ENCODE data around the gene AP1S2. TPM values are rescaled to one million over a fixed set of nuclear protein-coding genes. Genes with fewer than 3 reads are reported as not detected.

Gene AP1S2
- total RNA-seq, 2 donors from 2014 or later: 133 to 220 TPM

GRCh38 chrX:15877380-15877779, 22.8 kb upstream of the AP1S2 start:
- Mint-ChIP-seq H3K27ac (no peak overlapping the region), H3K36me3 (ENCODE audit: low read depth) (peaks cover 6% of the 10 kb centered on the region), H3K9me3 (peaks cover 30% of the 10 kb centered on the region), H3K4me3 (no peak overlapping the region), H3K4me1 (peaks cover 10% of the 10 kb centered on the region), H3K27me3 (ENCODE audit: insufficient read depth) (peaks cover 14% of the 10 kb centered on the region)
- WGBS, 2 experiments (ENCODE audit: insufficient coverage in 1 of 2, insufficient read length in 1 of 2): 94 to 100% methylated on average over 1 to 4 of the region's 4 CpGs
- H3K27me3 ChIP-seq (ENCODE audit: control insufficient read depth, insufficient read depth, low read length, poor library complexity, severe bottlenecking): no peaks in the 10 kb centered on the region
- H3K9me3 ChIP-seq (ENCODE audit: control insufficient read depth, low read length): no peaks in the 10 kb centered on the region
- TF ChIP-seq, protein P1, sequence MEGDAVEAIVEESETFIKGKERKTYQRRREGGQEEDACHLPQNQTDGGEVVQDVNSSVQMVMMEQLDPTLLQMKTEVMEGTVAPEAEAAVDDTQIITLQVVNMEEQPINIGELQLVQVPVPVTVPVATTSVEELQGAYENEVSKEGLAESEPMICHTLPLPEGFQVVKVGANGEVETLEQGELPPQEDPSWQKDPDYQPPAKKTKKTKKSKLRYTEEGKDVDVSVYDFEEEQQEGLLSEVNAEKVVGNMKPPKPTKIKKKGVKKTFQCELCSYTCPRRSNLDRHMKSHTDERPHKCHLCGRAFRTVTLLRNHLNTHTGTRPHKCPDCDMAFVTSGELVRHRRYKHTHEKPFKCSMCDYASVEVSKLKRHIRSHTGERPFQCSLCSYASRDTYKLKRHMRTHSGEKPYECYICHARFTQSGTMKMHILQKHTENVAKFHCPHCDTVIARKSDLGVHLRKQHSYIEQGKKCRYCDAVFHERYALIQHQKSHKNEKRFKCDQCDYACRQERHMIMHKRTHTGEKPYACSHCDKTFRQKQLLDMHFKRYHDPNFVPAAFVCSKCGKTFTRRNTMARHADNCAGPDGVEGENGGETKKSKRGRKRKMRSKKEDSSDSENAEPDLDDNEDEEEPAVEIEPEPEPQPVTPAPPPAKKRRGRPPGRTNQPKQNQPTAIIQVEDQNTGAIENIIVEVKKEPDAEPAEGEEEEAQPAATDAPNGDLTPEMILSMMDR (conservative IDR thresholded peaks at IDR 0.05): no peak
- no peak overlapping the region for H3K27ac ChIP-seq (ENCODE audit: low read depth, low read length)
- DNase-seq: no peak
- no peak overlapping the region for H3K4me3 ChIP-seq (ENCODE audit: low read length)
- H3K9ac ChIP-seq (ENCODE audit: extremely low read depth, low read length, poor library complexity, severe bottlenecking): no peak overlapping the region
- no peaks in the 10 kb centered on the region for H3K4me1 ChIP-seq (ENCODE audit: control insufficient read depth, insufficient read depth, low read length)
- no peaks in the 10 kb centered on the region for H3K36me3 ChIP-seq (ENCODE audit: control insufficient read depth, insufficient read depth, low read length)

- H3K4me1 Mint-ChIP-seq: peaks cover 10% of the 10 kb centered on the region
These were observed 20.1 kb upstream of the AP1S2 start for GRCh38 chrX:15874672-15875071.

GRCh38 chrX:15873566-15873965, 19.0 kb upstream of the AP1S2 start:
- H3K36me3 Mint-ChIP-seq (ENCODE audit: low read depth): no peaks in the 10 kb centered on the region
- peaks cover 16% of the 10 kb centered on the region for H3K27me3 Mint-ChIP-seq (ENCODE audit: insufficient read depth)
- no peaks in the 10 kb centered on the region for H3K4me1 ChIP-seq (ENCODE audit: control insufficient read depth, insufficient read depth, low read length)

More at GRCh38 chrX:15874672-15875071, 20.1 kb upstream of the AP1S2 start:
- no peak overlapping the region for H3K4me3 Mint-ChIP-seq
- no peak overlapping the region for H3K9ac ChIP-seq (ENCODE audit: extremely low read depth, low read length, poor library complexity, severe bottlenecking)
- 30% methylated on average over 2 of the region's 3 CpGs; no CpG with 5 or more reads in 1 of the 2 experiments for WGBS, 2 experiments (ENCODE audit: insufficient coverage in 1 of 2, insufficient read length in 1 of 2)
- TF ChIP-seq, protein P1 (conservative IDR thresholded peaks at IDR 0.05): no peak
- H3K27me3 Mint-ChIP-seq (ENCODE audit: insufficient read depth): peaks cover 13% of the 10 kb centered on the region
- no peaks in the 10 kb centered on the region for H3K27me3 ChIP-seq (ENCODE audit: control insufficient read depth, insufficient read depth, low read length, poor library complexity, severe bottlenecking)
- no peaks in the 10 kb centered on the region for H3K36me3 ChIP-seq (ENCODE audit: control insufficient read depth, insufficient read depth, low read length)
- H3K36me3 Mint-ChIP-seq (ENCODE audit: low read depth): no peaks in the 10 kb centered on the region
- no peak overlapping the region for H3K27ac ChIP-seq (ENCODE audit: low read depth, low read length)
- no peaks in the 10 kb centered on the region for H3K9me3 ChIP-seq (ENCODE audit: control insufficient read depth, low read length)
- peaks cover 20% of the 10 kb centered on the region for H3K9me3 Mint-ChIP-seq
- no peaks in the 10 kb centered on the region for H3K4me1 ChIP-seq (ENCODE audit: control insufficient read depth, insufficient read depth, low read length)
- no peak overlapping the region for H3K27ac Mint-ChIP-seq
- H3K4me3 ChIP-seq (ENCODE audit: low read length): no peak overlapping the region
- no peak for DNase-seq

More at GRCh38 chrX:15873566-15873965, 19.0 kb upstream of the AP1S2 start:
- TF ChIP-seq, protein P1 (conservative IDR thresholded peaks at IDR 0.05): no peak
- no peak for DNase-seq
- H3K9me3 ChIP-seq (ENCODE audit: control insufficient read depth, low read length): no peaks in the 10 kb centered on the region
- no peak overlapping the region for H3K27ac ChIP-seq (ENCODE audit: low read depth, low read length)
- WGBS, 2 experiments (ENCODE audit: insufficient coverage in 1 of 2, insufficient read length in 1 of 2): 96 to 100% methylated on average over 1 to 4 of the region's 4 CpGs
- Mint-ChIP-seq H3K4me1 (peaks cover 10% of the 10 kb centered on the region), H3K27ac (no peak overlapping the region), H3K9me3 (peaks cover 8% of the 10 kb centered on the region), H3K4me3 (no peak overlapping the region)
- no peaks in the 10 kb centered on the region for H3K36me3 ChIP-seq (ENCODE audit: control insufficient read depth, insufficient read depth, low read length)
- H3K9ac ChIP-seq (ENCODE audit: extremely low read depth, low read length, poor library complexity, severe bottlenecking): no peak overlapping the region
- H3K27me3 ChIP-seq (ENCODE audit: control insufficient read depth, insufficient read depth, low read length, poor library complexity, severe bottlenecking): no peaks in the 10 kb centered on the region
- H3K4me3 ChIP-seq (ENCODE audit: low read length): no peak overlapping the region

Measured in endodermal cell (in vitro differentiated cells).